Measurements from ENCODE around the gene CHI3L2. TPM values are rescaled to one million over a fixed set of nuclear protein-coding genes. Genes with fewer than 3 reads are reported as not detected.

CHI3L2 gene, protein sequence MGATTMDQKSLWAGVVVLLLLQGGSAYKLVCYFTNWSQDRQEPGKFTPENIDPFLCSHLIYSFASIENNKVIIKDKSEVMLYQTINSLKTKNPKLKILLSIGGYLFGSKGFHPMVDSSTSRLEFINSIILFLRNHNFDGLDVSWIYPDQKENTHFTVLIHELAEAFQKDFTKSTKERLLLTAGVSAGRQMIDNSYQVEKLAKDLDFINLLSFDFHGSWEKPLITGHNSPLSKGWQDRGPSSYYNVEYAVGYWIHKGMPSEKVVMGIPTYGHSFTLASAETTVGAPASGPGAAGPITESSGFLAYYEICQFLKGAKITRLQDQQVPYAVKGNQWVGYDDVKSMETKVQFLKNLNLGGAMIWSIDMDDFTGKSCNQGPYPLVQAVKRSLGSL
- polyA plus RNA-seq (ENCODE audit: insufficient read depth in 1 of 5, insufficient read length in 5 of 5, low replicate concordance in 1 of 5), result under 1 TPM; 0.21 to 0.97 (median 0.51) TPM
- long read RNA-seq, donor 1, result 0 reads
- long read RNA-seq, donor 2, result 0 reads
- long read RNA-seq, donor 3, result 0 reads
- long read RNA-seq, donor 4, partial matches to known transcripts, result 14 of 14 reads
- long read RNA-seq, donor 4, other reads (novel, unspliced or antisense), result 0 of 14 reads
- long read RNA-seq, donor 5, result 0 reads
- long read RNA-seq, donor 6, result 0 reads
- long read RNA-seq, donor 7, result 0 reads
- long read RNA-seq, donor 8, result 0 reads

DNA sequence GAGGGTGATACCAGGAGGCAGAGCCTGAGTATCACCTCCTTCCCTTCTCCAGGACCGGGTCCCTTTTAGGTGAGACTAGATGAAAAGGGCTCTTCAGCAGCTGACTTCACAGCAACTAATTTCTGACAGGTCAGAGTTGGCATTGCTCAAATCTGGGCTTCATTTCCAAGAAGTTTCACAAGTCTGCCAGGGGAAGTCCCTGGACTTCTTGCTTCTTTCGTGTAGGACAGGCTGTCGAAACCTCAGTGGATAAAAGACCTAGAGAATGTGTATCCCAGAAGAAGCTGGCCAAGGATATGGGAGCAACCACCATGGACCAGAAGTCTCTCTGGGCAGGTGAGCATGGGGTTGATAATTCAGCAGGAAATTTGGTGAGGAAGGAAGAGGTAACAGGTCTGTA lies at the start of gene CHI3L2:
Gene CHI3L2 (plus strand): TSS at position 280 of the 400 bp plus-strand sequence. CDS start 17 bp downstream, at position 297.
- DNase-seq, result no peak

DNA sequence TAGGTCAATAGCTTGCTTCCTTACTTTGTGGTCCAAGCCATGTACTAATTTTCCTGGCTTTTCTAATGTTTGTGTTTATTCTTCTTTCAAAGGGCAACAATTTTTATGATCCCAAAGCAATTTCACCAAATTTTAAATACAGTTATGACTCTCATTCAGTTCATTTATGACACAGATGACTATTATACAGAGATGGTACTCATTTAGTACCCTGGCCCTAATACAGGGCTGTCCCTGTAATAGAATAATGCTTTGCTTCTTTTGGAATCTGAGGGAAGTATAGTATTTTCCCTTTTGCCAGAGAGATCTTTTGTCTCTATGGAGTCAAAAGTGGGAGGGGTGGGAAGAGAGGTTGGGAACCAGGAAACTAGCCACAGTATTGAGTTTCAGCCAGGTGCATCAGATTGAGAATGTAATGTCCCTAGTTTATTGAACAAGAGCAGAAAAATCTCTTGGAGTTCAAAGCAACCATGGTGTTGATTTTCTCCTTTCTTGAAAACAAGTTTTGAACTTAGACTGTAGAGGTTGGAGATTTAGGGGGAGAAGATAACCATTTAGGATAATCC lies 47.5 kb upstream of the CHI3L2 start:
- DNase-seq, result no peak

DNA sequence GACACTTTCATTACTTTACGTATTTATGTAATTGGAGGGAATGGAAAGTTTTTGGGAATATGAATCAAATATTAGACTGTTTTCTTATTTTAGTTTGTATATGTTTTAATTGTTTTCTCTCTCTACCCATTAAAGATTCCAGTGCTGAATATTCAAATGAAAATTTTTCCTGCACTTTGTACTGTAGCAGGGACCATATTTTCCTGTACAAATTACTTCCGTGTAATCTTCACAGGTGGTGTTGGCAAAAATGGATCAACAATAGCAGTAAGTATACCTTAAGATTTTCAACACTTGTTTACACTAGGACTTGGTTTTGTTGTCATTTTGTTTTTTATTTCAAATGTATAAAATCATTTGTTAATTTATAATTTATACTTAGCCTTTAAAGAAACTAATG lies 45.5 kb upstream of the CHI3L2 start:
- no peak for DNase-seq

DNA sequence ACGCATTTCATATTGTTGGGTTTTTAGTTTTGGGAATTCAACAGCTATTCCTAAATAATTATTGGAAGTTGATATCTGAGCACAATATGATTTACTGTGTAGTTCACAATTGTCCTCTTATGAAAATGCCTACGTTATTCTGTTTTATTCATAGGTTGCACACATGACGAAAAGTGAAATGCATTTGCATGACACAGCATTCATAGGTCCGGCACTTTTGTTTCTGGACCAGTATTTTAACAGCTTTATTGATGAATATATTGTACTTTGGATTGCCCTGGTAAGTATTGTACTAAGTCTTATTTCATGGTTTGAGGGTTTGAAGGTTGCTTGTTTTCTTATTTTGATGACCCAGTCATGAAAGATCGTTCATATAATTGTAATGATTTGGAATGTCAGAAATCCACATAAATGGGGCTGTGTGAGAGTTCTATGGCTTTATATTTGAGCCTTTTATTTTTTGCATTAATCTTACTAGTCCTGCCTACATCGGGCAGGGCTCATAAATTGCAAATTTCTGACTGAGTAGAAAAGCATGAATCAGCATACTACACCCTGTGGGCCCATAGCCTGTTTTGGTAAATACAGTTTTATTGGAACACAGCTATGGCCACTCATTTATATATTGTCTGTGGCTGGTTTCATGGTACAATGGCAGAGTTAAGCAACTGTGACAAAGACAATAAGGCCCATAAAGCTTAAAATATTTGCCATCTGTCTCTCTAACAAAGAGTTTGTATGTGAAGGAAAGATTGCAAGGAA lies 44.0 kb upstream of the CHI3L2 start:
- DNase-seq, result no peak

DNA sequence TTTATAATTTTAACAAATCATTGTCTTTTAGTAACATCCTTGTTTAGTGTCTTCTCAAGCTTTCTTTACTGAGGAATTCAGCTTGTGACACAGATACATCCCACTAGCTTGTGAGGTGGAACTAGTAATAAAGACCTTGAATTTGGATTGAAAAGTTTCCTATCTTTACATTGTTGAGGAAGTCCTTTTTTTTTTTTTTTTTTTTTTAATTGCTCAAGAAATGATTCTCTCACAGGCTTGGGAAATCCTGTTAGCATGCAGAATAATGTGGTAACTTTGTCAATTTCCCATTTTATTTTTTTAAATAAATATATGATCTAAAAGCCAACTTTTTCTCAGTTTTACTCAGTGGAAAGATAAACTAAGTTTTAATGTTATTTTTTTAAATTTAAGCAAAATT lies 42.9 kb upstream of the CHI3L2 start:
- no peak for DNase-seq

DNA sequence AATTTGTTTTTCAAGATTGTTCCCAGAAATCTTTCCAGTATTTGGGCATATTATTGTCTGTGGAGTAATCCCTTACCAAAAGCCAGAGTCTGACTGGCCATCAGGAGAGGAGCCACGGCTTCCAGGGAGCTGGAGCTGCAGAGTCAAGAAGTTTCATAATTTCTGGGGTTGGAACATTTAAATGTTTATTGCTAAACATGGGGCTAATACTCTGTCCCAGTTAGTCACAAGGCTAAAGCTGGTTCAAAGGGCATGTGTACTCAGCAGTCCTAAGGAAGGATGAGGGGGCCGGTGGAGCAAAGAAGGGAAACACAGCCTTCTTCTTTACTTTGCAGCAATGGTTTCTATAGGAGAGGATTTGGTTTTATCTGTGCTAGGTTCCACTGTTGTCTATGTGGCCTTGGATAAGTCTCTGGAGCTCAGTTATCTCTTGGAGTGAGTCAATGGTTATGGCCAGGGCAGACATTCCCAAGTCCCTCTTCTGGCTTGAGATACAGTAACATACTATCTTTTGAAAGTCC lies 36.5 kb upstream of the CHI3L2 start:
- peak in 1 of 2 donors; percentile 57 for DNase-seq

DNA sequence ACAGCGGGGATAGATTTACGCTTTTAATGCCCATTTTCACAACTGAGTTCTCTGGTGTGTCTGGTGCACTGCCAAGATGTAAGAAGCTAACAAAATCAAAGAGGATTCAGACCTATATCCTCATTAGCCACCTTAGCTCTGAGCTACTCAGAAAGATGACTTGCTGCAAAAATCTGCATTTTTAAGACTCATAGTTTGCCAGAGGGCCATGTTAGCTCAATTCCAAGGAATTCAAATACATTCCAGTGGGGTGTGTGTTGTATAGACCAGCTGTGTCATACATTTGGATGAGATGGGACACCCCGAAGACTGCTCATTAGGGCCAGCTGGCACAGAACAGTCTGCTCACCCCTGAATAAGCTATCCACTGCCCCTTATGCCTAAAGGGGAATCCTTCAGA lies 36.0 kb upstream of the CHI3L2 start:
- DNase-seq, result peak; percentile 73 to 75

DNA sequence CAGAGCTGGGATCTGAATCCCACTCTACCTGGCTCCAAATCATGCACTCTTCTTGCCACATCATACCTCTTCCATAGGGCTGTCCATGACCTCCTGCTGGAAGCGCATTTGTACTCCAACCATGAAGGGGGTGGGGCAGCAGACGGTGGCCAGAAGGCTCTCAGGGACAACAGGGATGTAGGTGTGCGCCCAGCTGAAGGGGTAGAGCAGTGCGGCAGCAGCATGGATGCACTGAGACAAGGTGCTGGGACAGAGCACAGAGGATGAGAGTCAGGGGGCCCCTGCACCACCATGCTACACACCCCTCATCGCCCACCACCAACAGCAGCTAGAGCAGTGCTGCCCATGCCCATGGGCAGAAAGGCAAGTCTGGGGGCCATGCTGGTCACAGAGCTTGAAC lies 35.4 kb upstream of the CHI3L2 start:
- no peak for DNase-seq

DNA sequence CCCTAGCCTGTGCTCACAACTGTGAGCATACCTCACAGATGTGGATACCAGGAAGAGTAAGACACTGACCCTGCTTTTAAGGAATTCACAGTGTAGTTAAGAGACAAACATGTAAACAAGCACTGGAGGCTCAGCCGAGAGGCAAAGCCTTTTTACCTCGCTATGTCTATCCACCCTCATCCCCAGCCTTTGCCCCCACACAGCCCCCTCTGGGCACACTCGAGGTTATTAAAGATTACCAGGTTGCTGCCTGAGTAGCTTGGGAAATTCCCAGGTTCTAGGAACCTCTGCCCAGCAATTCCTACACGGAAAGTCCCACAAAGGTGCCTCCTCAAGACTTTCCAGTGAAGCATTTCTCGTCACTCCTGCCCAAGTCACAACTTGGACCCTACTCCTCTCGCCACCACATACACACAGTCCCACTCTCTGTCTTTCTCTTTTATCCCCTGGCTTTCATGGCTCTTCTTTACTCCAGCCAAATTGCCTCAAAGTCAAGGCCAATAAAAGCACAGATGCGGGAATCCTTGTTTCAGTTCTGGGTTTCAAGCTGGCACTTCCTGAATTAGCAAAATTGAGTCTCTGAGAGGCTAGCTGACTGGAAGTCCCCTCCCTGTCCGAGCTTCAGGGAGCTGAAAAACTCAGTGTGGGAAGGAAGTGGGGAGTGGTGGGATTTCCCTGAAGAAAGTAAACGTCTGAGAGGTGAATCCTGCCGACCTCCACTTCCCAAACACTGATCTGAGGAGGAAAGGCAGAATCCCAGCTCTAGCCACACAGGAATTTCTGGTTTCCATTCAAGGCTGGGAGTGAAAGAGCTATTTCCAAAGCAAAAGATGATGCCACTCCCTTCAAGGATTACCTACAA lies 34.6 kb upstream of the CHI3L2 start:
- DNase-seq, result no peak

DNA sequence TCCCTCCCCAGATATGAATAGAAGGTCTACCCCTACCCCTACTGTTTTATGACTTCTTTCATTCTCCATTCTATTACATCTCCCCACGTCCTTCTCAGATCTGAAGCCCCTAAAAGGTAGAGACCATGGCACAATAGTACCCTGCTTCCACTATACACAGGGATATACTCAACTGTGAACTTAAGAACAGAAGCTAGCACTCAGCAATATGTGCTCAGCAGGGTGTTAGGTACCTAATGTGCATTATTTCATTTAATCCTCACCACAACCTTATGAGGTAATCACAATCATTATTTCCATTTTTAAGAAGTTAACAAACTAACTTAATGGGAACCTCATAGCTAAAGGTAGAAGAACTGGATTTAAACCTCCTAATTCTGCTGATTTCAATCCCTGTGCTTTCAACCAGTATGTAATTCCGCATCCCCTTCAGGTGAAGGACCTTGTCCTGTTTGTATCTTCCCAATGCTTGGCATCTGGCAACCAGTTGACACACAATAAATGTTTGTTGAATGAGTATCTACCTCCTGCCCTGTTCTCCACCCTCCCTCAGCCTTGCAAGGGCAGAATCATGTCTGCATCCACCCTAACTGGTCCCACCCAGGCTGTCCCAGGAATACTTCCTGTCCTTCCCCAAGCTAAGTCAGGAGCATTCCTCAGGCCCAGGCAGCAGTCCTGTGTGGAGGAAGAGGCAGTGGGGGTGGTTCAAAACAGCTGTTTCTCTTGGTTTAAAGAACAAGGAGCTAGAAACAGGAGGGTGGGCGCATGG lies 33.6 kb upstream of the CHI3L2 start:
- DNase-seq, result no peak

DNA sequence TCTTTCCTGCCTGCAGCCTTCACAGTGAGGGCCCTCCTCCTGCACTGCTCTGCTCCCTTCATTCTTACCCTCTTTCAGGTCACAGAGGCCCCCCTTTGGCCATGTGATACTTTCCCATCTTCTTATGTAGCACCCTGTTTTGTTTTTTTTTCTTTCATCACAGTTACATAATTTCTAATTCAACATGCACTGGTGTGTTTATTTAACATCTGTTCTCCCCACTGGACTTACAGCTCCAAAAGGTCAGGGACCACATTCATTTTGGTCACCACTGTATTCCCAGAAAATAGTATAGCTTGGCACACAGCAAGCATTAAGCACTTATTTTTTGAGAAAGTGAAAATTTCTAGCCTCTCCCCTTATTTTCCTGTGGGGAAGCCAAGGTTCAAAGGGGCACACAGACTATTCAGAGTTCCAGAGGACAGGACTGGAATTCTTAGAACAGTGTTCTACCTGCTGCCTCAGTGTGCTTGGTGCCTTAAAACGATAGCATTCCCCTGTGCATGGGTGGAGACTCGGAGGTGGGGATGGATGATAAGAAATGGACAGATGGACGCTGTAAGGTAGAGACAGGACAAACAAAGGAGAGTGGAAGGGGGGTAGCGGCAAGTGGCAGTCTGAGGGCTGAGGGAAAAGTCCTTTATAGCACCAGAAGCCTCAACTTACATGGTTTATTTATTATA lies 32.4 kb upstream of the CHI3L2 start:
- no peak for DNase-seq

DNA sequence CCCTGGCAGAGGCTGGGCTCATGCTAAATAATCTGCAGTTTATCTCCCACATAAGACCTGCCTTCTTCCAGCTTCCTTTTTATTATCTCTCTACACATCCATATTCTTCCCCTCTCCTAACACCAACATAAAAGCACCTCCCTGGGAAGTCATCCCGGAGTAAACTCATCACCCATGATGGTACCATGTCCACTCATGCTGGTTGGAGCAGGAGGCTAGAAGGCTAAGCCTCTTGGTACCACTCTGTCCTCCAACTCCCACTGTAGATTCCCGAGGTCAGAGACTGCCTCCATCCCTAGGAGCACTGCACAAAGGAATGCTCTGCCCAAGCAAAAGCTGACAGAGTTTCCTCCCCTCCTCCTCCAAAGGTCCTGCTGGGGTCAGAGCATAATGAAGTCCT lies 31.3 kb upstream of the CHI3L2 start:
- DNase-seq, result no peak

DNA sequence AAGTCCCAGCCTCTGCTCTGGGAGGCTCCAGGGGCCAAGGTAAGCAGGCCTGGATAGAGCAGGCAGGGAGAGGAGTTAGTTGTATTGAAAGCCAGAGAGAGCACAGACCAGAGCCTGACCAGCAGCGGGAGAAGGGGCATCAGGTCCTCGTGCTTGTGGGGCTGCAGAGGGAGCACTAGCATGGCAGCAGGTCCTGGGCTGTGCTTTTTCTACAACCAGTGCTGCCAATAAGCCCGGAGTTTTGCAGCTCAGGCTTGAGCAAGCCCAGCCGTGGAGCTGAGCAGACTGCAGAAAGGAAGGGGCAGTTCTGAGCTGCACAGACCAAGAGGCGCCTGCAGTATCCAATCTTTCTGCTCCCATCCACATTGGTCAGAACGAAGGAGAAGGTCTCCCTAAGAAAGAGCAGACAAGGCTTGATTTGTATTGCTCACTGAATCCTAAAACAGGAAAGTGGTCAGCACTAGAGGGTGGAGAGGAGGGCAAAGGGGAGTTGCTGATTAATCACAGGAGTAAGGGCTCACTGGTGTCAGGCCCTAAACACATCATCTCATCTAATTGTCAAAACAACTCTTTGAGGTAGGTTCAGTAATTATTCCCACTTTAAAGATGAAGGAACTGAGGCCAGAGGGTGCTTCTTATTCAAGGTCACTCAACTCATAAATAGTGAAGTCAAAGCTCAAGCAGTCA lies 29.8 kb upstream of the CHI3L2 start:
- DNase-seq, result no peak

DNA sequence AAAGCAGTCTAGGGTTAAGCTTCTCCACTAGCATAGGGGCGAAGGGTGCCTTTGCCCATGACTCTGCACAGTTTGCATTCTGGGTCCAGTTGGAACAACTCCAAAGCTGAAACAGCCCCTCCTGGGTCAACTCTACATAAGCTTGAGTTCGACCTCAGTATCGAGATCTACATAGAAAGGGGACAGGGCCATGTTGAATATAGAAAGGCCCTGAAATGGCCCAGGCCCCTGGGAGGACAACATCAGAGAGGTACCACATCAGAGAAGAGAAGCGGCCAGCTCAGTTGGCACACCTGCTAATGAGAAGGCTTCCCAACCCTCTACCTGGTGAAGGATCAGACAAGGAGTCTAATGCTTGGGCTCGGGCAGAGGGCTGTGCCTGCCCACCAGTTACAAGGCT lies 28.7 kb upstream of the CHI3L2 start:
- DNase-seq, result no peak

DNA sequence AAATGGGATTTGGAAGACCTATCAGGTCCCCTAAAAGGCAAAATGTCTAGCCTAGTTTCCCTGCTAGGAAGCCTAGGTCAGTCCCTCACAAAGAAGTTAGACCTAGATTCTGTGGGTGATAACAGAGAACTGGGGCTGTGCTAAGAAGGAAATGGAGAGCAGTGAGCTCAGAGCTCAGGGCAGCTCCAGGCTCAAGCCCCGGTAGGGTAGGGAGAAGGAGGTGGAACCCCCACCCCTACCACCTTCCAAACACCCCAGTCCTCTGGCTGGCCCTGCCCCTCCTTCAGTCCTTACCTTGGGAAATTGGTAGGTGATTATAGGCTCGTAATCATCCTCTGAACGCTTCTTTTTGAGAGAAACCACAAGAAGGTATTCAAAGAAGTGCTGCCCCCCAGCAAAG lies 28.2 kb upstream of the CHI3L2 start:
- DNase-seq, result no peak

DNA sequence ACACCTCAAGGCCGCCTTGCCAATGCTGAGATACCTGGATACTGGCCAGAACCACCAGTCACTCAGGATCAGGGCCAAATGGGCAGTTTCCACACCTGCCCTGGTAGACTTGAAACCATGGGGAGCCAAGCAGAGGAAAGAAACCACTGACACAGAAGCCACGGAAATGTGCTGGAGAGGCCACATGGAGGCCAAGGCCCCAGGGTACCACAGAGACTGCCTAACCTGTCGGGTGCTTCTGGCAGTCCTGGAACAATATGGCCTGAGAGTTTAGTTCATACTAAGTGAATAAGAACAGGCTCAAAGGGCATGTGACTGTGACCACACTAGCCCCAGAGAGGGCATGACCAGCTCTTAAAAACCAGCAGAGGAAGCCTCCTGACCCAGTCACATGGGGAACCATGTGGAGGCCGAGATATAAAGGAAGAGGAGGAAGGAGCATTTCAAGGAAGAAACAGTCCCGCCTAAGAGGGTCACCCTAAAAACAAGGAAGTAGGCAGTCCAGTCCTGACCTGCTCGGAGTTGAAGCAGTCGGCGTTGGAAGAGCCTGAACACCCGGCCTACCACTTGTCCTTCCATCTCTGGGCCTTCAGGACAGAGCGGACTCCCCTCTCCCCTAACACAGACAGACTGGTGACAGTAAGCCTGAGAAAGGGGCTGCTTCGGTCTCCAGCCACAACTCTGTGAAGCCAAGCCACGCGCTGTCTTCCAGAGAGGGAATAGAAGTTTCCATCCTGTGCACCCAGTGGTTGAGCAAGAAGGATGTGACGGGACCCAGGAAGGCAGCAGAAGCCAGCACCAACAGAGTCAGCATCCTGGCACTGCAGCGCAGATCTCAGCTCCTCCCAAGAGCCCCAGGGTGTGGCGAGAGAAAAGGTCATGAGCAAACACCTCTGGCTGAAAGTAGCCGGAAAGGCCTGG lies 27.4 kb upstream of the CHI3L2 start, which contains the start of gene DENND2D:
Gene DENND2D (minus strand): TSS at position 766 of the 921 bp plus-strand sequence. CDS start 187 bp downstream, at position 579.
- DNase-seq, result no peak

DNA sequence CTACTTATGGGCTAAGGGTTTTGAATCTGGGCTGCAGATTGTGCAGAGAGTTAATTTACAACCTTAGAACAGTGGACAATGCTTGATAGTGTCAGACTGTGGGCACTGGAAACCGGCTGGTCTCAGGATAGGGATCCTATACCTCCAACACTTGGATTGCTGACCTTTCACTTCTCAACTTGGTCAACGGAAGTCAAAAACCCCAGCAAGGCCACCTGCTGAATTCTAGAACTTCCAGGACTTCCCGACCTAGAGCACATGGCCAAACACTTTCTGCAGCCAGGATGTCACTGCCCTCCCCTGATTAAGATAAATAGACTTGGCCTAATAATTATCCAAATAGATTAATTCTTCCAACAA lies 26.7 kb upstream of the CHI3L2 start:
- no peak for DNase-seq
